Tibial artery (tissue), 4 donors: ENCODE data around the gene UGT2B7.

Experiments
- DNase-seq, 2 donors: peaks; one replicate each; pipeline ENCODE4 v3.0.0-alpha.2; 2019
- H3K27ac ChIP-seq, 2 donors: fragments of 200-600 bp; sonication (generic) in 1 of 2; 1 replicate in 1 of 2; 2 replicates in 1 of 2; pipeline ENCODE4 v1.5.1; 2018 to 2019; ENCODE audit warnings: mild to moderate bottlenecking in 1 of 2
- H3K27me3 ChIP-seq, 2 donors: fragments of 200-600 bp; sonication (generic) in 1 of 2; one replicate each; pipeline versions ENCODE4 v1.5.1 to v1.6.0; 2016 to 2019
- H3K36me3 ChIP-seq, 3 donors: fragments of 200-600 bp; sonication (generic) in 2 of 3; one replicate each; pipeline ENCODE4 v1.5.1; 2016 to 2019; ENCODE audit warnings: mild to moderate bottlenecking in 2 of 3
- H3K4me1 ChIP-seq, 4 donors: fragments of 200-600 bp; sonication (generic) in 2 of 4; 1 replicate in 3 of 4; 2 replicates in 1 of 4; pipeline ENCODE4 v1.5.1; 2016 to 2019
- H3K4me3 ChIP-seq, 2 donors: fragments of 200-600 bp; sonication (generic) in 1 of 2; 1 replicate in 1 of 2; 2 replicates in 1 of 2; pipeline ENCODE4 v1.5.1; 2018 to 2019; ENCODE audit warnings: mild to moderate bottlenecking in 2 of 2
- H3K9me3 ChIP-seq, 3 donors: fragments of 200-600 bp; sonication (generic) in 1 of 3; one replicate each; pipeline ENCODE4 v1.5.1; 2016 to 2019
- intact Hi-C: fragments of 100-400 bp; cut with DNase I; formaldehyde crosslinking; loops from one replicate; pipeline ENCODE4 v1.15.0; 2023; ENCODE audit warnings: low total_unique reads
- TF ChIP-seq, protein P1 (sequence below), 2 experiments: fragments of 200-600 bp in 1 of 2; fragments of 450-650 bp in 1 of 2; IDR thresholded peaks; one replicate each; pipeline ENCODE4 v1.5.1; 2017 to 2019; ENCODE audit warnings: antibody characterized with exemption in 2 of 2, mild to moderate bottlenecking in 1 of 2, moderate library complexity in 1 of 2

UGT2B7 gene

DNA sequence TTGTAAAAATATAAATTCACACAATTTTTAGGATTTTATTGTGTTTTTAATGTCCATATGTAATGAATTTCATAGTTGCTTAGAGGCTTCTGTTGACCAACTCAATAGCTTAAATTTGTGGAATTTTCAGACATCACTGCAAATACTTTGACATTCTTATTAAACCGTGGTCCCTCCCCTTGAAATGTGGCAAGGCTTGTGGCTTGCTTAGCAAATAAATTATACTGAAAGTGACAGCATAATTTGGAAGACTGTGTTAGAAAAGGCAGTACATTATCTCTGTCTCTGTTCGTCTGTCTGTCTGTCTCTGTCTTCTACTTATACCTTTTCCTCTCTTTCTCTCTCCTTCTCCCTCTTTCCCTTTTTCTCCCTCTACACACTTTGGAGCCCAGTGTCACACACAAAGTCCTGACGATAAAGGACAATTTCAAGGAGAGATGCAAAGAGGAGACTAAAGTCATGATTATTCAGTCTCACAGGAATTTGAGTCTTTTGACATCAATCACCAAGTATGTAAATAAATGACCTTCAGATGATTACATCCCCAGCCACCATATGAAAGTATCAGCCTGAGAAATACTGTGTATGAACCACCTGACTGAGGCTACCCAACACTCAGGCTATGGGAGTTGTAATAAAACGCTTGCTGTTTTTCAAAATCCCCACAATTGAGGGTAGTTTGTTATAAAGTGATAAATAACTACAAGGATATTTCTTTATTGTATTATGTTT, 21.0 kb upstream of the UGT2B7 start:
- intact Hi-C loops, result no loop called here

DNA sequence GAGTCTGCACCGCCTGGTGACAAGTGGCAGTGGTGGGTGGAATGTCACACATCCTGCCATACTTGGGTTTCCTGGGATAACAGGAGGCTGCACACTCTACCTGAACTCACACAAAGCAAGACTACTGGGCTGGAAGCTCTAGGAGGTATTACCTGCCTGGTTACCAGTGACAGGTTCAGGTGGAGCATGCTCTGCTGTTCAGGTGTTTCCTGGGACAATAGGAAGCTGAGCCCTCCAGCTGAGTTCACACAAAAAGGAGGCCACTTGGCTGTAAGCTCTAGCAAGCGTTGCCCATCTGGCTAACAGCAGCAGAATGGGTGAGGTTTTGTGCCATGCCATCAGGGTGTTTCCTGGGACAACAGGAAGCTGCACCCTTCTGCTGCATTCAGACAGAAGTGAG, 17.4 kb upstream of the UGT2B7 start:
- no peaks in the 10 kb centered on the region for H3K36me3 ChIP-seq
- intact Hi-C loops, result no loop called here
- DNase-seq, result no peak

More for the DNA sequence above, 21.0 kb upstream of the UGT2B7 start:
- no peak overlapping the region for H3K27ac ChIP-seq
- TF ChIP-seq, protein P1, sequence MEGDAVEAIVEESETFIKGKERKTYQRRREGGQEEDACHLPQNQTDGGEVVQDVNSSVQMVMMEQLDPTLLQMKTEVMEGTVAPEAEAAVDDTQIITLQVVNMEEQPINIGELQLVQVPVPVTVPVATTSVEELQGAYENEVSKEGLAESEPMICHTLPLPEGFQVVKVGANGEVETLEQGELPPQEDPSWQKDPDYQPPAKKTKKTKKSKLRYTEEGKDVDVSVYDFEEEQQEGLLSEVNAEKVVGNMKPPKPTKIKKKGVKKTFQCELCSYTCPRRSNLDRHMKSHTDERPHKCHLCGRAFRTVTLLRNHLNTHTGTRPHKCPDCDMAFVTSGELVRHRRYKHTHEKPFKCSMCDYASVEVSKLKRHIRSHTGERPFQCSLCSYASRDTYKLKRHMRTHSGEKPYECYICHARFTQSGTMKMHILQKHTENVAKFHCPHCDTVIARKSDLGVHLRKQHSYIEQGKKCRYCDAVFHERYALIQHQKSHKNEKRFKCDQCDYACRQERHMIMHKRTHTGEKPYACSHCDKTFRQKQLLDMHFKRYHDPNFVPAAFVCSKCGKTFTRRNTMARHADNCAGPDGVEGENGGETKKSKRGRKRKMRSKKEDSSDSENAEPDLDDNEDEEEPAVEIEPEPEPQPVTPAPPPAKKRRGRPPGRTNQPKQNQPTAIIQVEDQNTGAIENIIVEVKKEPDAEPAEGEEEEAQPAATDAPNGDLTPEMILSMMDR (IDR thresholded peaks at IDR 0.05), result no peak
- no peak overlapping the region for H3K4me3 ChIP-seq
- no peaks in the 10 kb centered on the region for H3K4me1 ChIP-seq
- no peaks in the 10 kb centered on the region for H3K9me3 ChIP-seq
- DNase-seq, result no peak
- H3K36me3 ChIP-seq, result no peaks in the 10 kb centered on the region
- H3K27me3 ChIP-seq, result no peaks in the 10 kb centered on the region

DNA sequence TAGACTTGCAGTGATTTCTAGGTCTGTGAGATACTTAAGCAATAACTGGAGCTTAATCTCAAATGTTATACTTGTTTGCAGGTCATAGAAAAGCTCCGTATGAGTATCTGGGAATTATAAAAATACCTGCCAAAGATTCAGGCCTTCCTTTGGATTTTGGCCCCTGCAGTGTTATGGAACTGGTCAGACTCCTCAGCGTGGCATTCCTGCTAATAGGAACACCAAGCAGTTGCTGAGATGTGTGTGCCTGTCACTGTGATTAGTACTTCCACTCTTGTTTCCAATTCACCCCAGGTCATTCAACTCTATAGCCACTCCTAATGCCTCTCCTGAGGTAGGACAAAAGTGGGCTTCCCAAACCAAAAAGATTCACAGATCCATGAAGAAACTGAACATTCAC, 7.8 kb upstream of the UGT2B7 start:
- H3K27ac ChIP-seq, result no peak overlapping the region
- intact Hi-C loops, result no loop called here
- no peaks in the 10 kb centered on the region for H3K4me1 ChIP-seq
- no peak overlapping the region for H3K4me3 ChIP-seq
- no peaks in the 10 kb centered on the region for H3K36me3 ChIP-seq
- H3K9me3 ChIP-seq, result no peaks in the 10 kb centered on the region
- no peaks in the 10 kb centered on the region for H3K27me3 ChIP-seq
- DNase-seq, result no peak
- TF ChIP-seq, protein P1 (IDR thresholded peaks at IDR 0.05), result no peak

More for the DNA sequence above, 17.4 kb upstream of the UGT2B7 start:
- Histone ChIP-seq H3K9me3 (no peaks in the 10 kb centered on the region), H3K4me1 (no peaks in the 10 kb centered on the region), H3K4me3 (no peak overlapping the region), H3K27me3 (no peaks in the 10 kb centered on the region), H3K27ac (no peak overlapping the region)
- TF ChIP-seq, protein P1 (IDR thresholded peaks at IDR 0.05), result no peak

DNA sequence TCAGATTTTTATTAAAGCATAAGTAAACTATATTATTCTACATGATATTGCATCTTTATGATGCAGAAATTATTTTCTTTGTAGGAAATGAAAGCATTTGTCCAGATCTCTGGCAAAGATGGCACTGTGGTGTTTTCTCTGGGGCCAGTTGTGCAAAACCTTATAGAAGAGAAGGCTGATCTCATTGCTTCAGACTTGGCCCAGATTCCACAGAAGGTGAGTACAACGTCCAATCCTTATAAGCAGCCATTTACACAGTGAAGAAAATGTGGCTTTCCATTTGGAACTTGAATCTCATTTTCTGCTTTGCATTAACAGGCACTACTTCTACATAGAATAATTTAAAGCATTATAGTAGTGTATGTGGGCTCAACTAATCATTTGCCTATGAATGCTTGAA, 6.9 kb upstream of the UGT2B7 start:
- Histone ChIP-seq H3K4me3 (no peak overlapping the region), H3K27me3 (no peaks in the 10 kb centered on the region), H3K9me3 (no peaks in the 10 kb centered on the region), H3K27ac (no peak overlapping the region), H3K36me3 (no peaks in the 10 kb centered on the region), H3K4me1 (no peaks in the 10 kb centered on the region)
- no peak for DNase-seq
- TF ChIP-seq, protein P1 (IDR thresholded peaks at IDR 0.05), result no peak
- intact Hi-C loops, result no loop called here

DNA sequence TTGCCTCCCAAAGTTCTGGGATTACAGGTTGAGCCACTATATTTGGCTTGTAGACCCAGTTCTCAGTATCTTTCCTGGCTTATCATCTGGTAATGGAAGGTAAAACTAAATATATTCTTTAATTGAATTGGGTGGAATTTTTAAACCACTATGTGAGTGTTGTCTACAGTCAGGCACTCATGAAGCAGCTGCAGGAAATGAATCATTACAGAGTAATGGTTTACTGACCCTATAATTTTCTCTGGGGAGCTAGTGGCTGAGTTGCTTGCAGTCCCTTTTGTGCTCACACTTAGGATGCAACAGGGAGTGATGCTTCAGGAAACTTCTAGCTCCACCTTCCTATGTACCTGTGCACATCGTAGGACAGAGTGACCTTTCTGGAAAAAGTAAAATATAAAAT, 4.1 kb upstream of the UGT2B7 start:
- intact Hi-C loops, result no loop called here
- H3K9me3 ChIP-seq, result no peaks in the 10 kb centered on the region
- no peaks in the 10 kb centered on the region for H3K36me3 ChIP-seq
- no peaks in the 10 kb centered on the region for H3K27me3 ChIP-seq
- no peak overlapping the region for H3K4me3 ChIP-seq
- TF ChIP-seq, protein P1 (IDR thresholded peaks at IDR 0.05), result no peak
- no peak overlapping the region for H3K27ac ChIP-seq
- no peaks in the 10 kb centered on the region for H3K4me1 ChIP-seq
- no peak for DNase-seq
